ENCODE data around the gene PDGFRB.

PDGFRB gene

GRCh38 chr5:150183436-150183835 lies 27.8 kb upstream of the PDGFRB start:
- Histone ChIP-seq H3K36me3 (ENCODE audit: control insufficient read depth, low read length) (no peaks in the 10 kb centered on the region), H3K79me2 (ENCODE audit: control insufficient read depth, low read length) (no peaks in the 10 kb centered on the region), H3K4me2 (ENCODE audit: low read length) (no peak overlapping the region), H3F3A (ENCODE audit: control insufficient read depth, insufficient read depth) (no peaks in the 10 kb centered on the region), H3K9me3 (ENCODE audit: control insufficient read depth, insufficient read depth, low read length) (no peaks in the 10 kb centered on the region), H3K4me1 (ENCODE audit: control insufficient read depth, low read length) (no peaks in the 10 kb centered on the region), H3K27ac (ENCODE audit: low read depth, low read length) (no peak overlapping the region), H3K27me3 (ENCODE audit: control insufficient read depth, low read length) (no peaks in the 10 kb centered on the region), H4K20me1 (ENCODE audit: control insufficient read depth, insufficient read depth, low read depth, low read length) (no peaks in the 10 kb centered on the region), H3K9me2 (replicated peaks; ENCODE audit: control insufficient read depth, low read length) (no peaks in the 10 kb centered on the region), H3K4me3 (ENCODE audit: low read length) (no peak overlapping the region)
- TF ChIP-seq CTCF (IDR thresholded peaks at IDR 0.05; ENCODE audit: low read depth, low read length, poor library complexity, severe bottlenecking): no peak
- no peak for TF ChIP-seq EZH2phosphoT487 (IDR thresholded peaks at IDR 0.05; ENCODE audit: borderline replicate concordance, low read length)

GRCh38 chr5:150182774-150183173 lies 27.1 kb upstream of the PDGFRB start:
- H3K4me1 ChIP-seq (ENCODE audit: control insufficient read depth, low read length): no peaks in the 10 kb centered on the region
- H3K4me3 ChIP-seq (ENCODE audit: low read length): no peak overlapping the region
- H3K4me2 ChIP-seq (ENCODE audit: low read length): no peak overlapping the region
- H4K20me1 ChIP-seq (ENCODE audit: control insufficient read depth, insufficient read depth, low read depth, low read length): no peaks in the 10 kb centered on the region
- TF ChIP-seq CTCF (IDR thresholded peaks at IDR 0.05; ENCODE audit: low read depth, low read length, poor library complexity, severe bottlenecking): no peak
- TF ChIP-seq EZH2phosphoT487 (IDR thresholded peaks at IDR 0.05; ENCODE audit: borderline replicate concordance, low read length): no peak
- no peaks in the 10 kb centered on the region for H3K79me2 ChIP-seq (ENCODE audit: control insufficient read depth, low read length)
- no peaks in the 10 kb centered on the region for H3K27me3 ChIP-seq (ENCODE audit: control insufficient read depth, low read length)
- no peaks in the 10 kb centered on the region for H3F3A ChIP-seq (ENCODE audit: control insufficient read depth, insufficient read depth)
- H3K9me2 ChIP-seq (replicated peaks; ENCODE audit: control insufficient read depth, low read length): no peaks in the 10 kb centered on the region
- no peak overlapping the region for H3K27ac ChIP-seq (ENCODE audit: low read depth, low read length)
- no peaks in the 10 kb centered on the region for H3K36me3 ChIP-seq (ENCODE audit: control insufficient read depth, low read length)
- H3K9me3 ChIP-seq (ENCODE audit: control insufficient read depth, insufficient read depth, low read length): no peaks in the 10 kb centered on the region

- H3K9me3 ChIP-seq (ENCODE audit: control insufficient read depth, insufficient read depth, low read length): no peaks in the 10 kb centered on the region
- H3K4me3 ChIP-seq (ENCODE audit: low read length): no peak overlapping the region
- no peak overlapping the region for H3K4me2 ChIP-seq (ENCODE audit: low read length)
- no peaks in the 10 kb centered on the region for H3F3A ChIP-seq (ENCODE audit: control insufficient read depth, insufficient read depth)
- no peaks in the 10 kb centered on the region for H3K79me2 ChIP-seq (ENCODE audit: control insufficient read depth, low read length)
- H3K9me2 ChIP-seq (replicated peaks; ENCODE audit: control insufficient read depth, low read length): no peaks in the 10 kb centered on the region
- no peaks in the 10 kb centered on the region for H3K27me3 ChIP-seq (ENCODE audit: control insufficient read depth, low read length)
- H3K27ac ChIP-seq (ENCODE audit: low read depth, low read length): no peak overlapping the region
- no peaks in the 10 kb centered on the region for H4K20me1 ChIP-seq (ENCODE audit: control insufficient read depth, insufficient read depth, low read depth, low read length)
- no peaks in the 10 kb centered on the region for H3K36me3 ChIP-seq (ENCODE audit: control insufficient read depth, low read length)
- no peaks in the 10 kb centered on the region for H3K4me1 ChIP-seq (ENCODE audit: control insufficient read depth, low read length)
- TF ChIP-seq EZH2phosphoT487 (IDR thresholded peaks at IDR 0.05; ENCODE audit: borderline replicate concordance, low read length): no peak
- no peak for TF ChIP-seq CTCF (IDR thresholded peaks at IDR 0.05; ENCODE audit: low read depth, low read length, poor library complexity, severe bottlenecking)
Observed at GRCh38 chr5:150181766-150182545, 26.3 kb upstream of the PDGFRB start.
